NCI-H2029 (cell line): ENCODE results near the gene UBL4A.
"Not testable (repeated sequence)": the region's sequence is repeated elsewhere in the genome, so short reads cannot be mapped to it uniquely, and the experiment has no call there.

ENCODE experiments used
- DNase-seq: peaks from one replicate; lab custom pipeline; 2025; lab: John Stamatoyannopoulos, UW

The UBL4A gene

DNA sequence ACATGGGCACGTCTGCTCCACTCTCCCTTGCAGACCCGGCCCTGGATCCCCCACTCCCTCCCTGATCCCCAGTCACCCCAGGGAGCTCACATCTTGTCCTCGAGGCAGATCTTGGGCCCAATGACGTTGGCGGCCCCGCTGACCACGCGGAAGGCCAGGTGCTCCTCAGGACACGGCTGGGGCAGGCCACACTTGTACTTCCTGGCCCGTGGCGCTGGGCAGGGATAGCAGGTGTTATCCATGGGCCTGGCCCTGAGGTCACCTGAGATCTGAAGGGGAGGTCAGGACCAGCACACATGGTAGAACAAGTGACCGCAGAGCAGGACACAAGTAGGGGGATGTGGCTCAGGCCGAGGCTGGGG, 21.9 kb upstream of the UBL4A start:
- no peak for DNase-seq

DNA sequence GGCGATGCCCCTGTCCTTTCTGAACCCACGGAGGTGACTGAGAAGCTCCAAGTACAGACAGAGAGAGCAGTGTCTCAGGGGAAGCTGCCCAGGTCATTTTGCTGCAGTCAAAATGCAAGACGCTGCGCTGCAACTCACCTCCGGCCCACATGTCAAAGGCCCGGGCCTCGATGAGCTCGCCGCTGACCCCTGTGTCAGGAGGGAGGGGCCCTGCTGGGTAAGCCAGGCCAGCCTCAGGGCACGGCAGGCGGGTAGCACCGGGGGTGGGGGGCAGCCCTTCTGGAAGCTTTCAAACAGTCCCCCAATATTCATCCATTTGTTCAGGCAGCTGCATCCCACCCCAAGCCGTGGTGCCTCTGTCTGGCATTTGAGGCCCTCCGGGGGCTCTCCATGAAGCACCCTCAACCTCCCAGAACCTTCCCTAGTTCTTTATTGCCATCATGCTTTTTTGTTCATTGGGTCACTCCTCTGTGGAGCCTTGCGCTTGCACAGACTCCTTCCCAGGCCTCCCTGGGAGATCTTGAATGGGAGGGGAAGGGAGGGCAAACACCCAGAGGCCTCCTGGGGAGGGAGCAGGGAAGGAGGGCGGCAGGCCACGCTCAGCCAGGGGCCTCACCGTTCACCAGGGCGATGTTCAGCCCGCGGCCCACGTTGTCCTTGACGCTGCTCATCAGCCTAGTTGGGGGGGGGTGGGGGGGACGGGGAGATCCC, 21.4 kb upstream of the UBL4A start:
- DNase-seq: no peak

DNA sequence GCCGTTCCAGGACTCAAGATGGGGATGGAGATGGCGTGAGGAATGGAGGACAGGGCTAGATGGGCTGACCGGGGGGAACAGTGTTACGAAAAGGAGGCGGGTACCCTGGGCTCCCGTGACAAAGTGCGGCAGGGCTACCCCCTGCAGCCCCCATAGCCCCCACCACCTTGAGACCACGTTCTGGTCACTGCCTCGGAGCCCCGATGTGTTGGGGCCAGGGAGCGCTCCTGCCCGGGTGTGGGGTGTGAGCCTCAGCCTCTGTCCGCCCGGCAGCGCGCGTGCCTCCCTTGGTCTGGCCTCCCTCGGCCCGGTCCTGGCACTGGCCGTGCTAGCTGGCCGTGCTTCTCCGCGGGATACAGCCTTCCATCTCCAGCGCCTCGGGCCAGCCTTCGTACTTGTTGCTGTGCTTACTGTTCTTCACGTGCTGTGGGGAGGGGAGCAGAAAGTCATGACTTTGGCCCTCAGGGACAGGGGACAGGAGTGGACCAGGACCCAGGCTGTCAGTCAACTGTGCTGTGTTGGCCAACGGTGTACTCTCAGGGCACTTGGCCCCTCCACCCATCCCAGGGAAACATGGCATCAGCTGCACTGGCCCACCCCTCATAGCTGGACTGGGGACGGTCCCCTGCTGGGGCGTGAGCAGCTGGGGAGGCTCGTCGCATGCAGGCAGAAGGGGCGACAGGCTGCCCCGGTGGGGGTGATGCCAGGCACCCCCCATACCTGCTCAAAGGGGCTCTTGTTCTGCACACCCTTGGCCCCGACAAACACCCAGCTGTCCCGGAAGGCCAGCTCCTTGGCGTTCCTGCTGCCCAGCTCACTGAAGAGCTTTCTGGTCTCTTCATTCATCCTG, 20.3 kb upstream of the UBL4A start:
- no peak for DNase-seq

DNA sequence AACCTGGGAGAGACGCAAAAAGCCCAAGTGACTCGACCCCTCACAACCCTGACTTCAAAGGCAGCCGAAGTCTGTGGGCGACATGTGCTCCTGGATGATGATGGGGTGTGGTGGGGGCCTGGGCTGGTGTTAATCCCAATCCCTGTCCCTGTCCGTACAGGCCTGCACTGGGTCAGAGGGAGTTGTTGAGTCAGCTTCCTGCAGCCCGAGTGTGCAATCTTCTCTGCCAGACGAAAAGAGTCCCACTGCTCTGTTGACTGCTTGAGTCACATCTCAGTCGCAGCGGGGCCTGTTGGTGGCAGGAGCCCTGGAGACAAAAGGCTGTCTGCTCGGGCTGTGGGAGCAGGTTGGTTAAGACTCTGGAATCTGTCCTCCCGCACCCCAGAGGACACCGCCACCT, 19.3 kb upstream of the UBL4A start:
- no peak for DNase-seq

DNA sequence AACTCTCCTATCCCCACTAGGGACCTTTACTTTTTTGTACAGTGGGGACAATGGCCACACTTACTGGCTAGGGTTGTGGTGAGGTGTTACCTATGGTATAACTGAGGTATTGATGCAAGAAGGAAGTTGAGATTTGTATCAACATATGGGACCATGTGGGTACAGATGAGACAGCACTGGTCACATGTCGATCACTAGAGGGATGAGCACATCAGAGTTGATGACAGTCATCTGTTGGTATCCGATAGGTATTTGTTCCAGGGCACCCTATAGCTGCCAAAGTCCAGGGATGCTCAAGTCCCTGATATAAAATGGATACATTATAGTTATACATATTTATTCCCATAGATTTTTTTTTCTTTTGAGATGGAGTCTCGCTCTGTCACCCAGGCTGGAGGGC, 16.6 kb upstream of the UBL4A start:
- no peak for DNase-seq

DNA sequence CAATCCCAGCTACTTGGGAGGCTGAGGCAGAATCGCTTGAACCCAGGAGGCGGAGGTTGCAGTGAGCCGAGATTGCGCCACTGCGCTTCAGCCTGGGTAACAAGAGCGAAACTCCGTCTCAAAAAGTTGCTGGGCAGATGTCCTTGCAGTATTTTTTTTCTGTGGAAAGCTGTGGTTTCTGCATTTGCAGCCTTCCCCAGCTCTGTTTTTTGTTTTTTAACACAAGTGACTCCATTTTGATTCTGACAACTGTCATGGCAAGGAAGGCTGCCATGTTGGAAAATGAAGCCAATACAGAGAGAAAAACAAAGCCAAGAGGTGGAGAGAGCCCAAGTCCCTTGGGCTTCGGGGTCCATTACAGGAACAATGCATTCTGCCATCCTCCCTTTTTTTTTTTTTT, 15.7 kb upstream of the UBL4A start:
- no peak for DNase-seq

DNA sequence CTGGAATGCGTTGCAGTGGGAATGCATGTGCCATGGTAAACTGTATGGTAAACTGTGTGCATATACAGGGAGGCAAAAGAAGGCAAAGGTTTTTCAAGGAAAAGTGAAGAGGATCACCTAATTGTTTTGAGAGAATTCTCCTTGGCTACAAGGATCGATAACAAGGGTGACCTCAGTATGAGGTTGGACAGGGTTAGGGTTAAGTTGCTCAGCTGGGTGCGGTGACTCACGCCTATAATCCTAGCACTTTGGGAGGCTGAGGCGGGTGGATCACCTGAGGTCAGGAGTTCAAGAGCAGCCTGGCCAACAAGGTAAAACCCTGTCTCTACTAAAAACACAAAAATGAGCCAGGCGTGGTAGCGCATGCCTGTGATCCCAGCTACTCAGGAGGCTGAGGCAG, 15.0 kb upstream of the UBL4A start:
- DNase-seq: not testable (repeated sequence)

DNA sequence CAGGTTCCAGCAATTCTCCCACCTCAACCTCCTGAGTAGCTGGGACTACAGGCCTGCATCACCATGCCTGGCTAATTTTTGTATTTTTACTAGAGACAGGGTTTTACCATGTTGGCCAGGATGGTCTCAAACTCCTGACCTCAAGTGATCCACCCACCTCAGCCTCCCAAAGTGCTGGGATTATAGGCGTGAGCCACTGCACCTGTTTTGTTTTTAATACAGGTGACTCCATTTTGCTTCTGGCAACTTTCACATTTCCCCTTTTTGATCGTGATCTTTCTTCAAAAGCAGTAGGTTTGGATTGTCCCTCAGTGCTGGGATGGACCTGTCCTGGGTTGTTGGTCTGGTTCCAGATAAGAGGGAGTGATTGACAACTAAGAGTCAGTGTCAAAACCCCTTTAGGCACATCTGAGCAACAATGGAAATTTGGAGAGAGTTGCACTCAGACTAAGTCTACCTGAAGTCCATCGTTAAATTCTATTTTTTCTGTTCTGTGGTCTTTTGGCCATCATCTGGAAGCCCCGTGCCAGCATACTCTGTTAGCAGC, 10.2 kb upstream of the UBL4A start:
- not testable (repeated sequence) for DNase-seq

DNA sequence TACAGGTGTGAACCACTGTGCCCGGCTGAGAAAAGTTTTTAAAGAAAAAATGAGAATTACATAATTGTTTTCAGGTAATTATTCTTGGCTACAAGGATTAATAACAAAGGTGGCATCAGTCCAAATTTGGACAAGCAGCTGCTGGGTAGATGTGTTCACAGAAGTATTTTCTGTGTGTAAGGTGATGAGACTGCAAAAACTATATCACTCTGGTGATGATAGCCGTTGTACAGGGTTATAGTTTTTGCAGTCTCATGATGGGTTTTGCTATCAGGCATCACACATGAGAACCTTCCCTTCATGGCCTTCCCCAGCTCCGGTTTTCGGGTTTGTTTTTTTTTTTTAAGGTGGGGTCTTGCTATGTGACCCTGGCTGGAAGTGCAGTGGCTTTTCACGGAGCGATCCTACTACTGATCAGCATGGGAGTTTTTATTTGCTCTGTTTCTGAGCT, 9.1 kb upstream of the UBL4A start:
- DNase-seq: no peak

DNA sequence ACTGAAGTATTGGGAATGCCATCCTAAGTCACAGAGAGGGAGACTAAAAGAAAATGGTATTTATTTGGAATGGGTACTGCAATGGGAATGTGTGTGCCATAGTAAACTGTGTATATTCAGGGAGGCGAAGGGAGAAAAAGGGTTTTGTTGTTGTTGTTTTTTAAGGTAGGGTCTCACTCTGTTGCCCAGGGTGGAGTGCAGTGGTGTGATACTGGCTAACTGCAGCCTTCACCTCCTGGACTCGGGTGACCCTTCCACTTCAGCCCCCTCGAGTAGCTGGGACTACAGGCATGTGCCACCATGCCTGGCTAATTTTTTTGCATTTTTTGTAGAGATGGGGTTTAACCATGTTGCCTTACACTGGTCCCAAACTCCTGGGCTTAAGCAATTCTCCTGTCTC, 8.3 kb upstream of the UBL4A start:
- no peak for DNase-seq

DNA sequence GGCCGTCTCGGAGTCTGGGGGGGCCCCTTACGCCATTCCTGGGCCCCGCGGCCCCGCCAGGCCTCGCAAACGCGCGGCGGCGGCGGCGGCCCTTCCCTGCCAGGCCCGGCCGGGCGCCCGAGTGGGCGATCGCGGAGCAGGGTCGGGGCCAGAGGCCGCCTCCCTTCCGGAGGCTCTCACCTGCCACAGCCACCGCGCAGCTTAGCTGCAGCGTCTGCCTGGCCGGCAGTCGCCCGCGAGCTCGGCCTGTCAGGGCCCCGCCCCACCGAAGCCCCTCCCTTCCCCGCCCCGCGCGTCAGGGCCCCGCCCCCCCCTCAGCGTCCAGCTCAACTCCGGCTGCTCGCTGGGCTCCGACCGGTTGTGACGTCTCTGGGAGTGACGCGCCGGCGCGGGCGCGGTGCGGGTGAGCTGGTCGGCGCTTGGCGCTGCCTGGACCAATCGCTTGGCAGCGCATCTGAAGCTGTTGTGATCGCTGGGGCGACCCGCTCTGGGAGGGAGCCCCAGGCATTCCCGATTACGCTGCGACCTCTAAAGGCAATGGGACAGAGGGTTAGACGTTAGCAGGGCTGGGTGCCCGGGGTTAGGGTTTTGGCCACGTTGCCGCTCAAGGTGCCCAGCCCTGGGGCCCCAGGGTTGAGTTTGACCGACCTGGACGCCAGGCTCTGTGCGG, 4.1 kb upstream of the UBL4A start, which contains the start of gene SLC10A3:
Gene SLC10A3 (minus strand): TSS at position 216 of the 670 bp plus-strand sequence. CDS start 1,689 bp downstream, outside the sequence.
- DNase-seq: peak; percentile 89

DNA sequence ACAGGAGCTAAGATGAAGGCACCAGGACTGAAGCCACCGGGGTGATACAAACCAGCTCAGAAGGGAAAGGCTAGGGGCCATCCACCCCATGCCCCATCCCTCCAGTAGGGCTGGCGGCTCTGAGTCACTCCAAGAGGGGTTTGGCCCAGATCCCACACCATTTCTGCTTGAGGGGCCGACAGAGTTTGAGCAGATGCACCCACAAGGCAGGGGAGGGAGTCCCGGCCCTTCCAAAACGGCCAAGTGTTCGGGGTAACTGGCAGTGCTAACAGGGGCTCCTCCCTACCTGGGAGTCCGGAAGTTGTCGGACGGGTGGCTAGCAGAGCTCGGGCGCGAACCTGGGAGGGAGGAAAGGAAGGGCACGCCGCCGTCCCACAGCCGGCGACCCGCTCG, 3.6 kb upstream of the UBL4A start:
- DNase-seq: no peak

DNA sequence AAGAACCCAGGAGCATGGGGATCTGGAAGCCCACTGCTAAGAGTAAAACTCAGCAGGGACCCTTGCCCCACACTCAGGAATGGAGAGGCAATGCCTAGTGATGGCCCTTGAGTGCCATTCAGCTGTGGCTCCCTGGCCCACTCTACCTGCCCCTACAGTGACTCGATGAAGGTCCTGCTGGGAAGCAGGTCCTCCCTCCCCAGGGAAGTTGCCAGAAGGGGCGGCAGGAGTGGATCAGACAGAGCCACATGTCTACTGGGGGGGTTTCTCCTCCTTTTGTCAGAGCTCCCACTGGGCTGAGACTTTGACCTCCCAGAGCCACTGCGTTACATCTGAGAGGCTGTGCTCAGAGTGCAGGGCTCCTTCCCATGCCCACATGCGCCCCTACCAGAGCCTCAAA, 2.8 kb upstream of the UBL4A start:
- DNase-seq: no peak

DNA sequence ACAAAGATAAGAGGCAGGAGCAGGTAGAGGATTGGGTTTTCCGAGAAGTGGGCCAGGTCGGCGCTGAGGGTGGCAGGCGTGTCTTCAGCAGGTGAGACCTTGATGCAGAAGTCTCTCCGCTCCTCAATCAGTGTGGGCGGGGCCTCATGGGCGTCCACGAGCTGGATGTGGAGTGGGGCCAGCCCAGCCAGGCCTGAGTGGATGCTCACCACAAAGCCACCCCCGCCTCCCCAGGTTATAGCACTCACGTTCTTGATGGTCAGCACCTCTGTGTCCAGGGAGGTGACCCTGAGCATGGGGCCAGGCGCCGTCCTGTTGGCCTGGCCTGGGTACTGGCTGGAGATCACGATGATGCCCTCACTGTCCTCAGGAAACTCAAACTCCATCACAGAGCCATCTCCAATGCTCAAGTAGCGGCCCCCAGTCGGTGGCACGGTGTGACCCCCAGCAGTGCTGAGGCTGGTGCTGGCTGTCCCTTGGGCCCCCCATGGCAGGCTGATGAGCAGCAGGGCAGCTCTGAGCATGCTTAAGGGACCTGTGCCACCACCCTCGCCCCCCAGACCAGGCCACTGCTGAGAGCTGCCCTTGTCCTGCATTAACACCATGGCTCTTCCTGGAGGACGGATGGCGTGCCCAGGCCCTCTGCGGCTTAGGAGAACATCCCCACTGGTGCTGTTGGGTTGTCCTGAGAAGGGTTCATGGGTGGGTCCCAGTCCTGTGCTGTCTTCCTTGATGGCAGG, 2.1 kb upstream of the UBL4A start:
- DNase-seq: no peak

DNA sequence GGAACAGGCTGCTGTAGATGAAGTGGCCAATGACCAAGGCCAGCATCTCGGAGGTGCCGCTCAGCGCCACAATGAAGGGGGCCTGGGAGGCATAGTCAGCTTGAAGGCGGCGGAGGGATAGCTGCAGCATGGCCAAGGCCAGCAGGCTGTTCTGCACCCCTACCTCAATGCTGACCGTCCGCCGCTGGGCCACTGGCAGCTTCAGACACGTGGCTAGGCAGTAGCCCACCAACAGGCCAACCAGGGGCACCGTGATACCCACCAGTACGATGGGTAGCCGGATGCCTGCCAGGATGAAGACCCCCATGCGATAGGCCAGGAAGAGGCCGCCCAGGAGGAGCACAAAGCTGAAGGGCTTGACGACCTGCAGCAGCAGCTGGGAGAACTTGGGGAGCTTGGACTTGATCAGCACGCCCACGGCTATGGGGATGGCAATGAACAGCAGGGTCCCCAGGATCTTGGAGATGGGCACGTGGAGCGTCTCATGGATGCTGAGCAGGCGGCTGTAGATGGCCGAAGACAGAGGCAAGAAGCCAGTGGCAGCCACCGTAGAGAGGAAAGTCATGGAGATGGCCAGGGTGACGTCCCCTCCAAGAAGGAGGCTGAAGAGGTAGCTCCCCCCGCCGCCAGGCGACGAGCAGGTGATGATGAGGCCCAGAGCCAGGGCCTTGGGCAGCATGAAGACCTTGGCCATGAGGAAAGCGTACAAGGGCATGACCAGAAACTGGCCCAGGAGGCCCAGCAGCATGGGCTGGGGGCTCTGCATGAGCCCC, 1.3 kb upstream of the UBL4A start:
- DNase-seq: no peak

DNA sequence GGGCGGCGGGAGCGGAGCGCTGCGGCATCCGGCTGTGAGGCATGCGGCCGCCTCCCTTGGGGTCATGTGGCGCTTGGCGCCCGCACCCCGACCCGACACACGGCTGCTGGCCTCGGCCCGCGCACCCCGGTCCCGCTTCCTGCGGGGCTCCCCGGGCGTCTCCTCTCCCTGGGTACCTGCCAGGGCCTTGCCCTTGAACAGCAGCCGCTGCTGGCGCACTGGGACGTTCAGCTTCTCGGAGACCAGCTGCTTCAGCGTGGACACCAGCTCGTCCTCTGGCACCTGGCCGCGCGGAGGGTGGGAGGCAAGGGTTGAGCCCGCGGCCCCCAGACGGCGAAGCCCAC, 391 bp downstream of the UBL4A start:
- no peak for DNase-seq

DNA sequence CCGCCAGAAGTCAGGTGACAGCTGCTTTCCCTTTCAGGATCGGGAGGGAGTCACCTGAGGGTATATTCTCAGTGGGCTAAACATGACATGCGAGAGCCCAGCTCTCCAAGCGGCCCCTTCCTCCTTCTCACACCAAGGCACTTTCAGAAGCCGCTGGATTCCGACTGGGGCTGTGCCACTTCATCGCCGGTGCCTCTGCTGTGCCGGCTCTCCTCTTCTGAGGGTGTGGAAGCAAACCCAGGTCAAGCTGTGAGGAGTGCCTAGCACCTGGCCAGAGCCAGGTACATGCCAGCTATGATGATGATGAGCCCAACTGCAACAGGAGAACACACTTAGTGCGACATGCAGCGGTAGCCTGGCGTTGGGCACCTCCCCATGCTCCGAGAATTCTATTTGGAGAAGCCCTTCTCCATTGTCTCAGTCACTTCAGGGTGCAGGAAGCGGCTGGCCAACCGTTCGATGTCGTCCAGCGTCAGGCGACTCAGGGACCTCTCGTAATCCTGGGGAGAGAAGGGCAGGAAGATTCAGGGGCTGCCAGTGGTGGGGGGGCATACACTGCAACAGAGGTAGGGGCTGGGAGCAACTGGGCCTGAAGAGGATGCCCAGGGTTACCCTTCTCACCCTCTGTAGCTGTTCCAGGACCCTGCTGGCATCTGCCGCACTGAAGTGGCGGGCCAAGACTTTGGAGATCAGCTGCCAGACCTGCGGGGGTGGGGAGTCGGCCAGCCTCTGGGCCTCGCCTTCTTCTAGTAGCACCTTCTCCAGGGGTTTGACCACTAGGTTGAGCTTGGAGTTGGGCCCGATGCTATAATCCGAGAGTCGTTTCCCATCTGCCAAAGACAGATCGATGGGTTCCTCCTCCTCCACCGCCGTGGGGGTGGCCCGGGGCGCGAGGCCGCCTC, 1.0 kb downstream of the UBL4A start:
- DNase-seq: peak; percentile 70

DNA sequence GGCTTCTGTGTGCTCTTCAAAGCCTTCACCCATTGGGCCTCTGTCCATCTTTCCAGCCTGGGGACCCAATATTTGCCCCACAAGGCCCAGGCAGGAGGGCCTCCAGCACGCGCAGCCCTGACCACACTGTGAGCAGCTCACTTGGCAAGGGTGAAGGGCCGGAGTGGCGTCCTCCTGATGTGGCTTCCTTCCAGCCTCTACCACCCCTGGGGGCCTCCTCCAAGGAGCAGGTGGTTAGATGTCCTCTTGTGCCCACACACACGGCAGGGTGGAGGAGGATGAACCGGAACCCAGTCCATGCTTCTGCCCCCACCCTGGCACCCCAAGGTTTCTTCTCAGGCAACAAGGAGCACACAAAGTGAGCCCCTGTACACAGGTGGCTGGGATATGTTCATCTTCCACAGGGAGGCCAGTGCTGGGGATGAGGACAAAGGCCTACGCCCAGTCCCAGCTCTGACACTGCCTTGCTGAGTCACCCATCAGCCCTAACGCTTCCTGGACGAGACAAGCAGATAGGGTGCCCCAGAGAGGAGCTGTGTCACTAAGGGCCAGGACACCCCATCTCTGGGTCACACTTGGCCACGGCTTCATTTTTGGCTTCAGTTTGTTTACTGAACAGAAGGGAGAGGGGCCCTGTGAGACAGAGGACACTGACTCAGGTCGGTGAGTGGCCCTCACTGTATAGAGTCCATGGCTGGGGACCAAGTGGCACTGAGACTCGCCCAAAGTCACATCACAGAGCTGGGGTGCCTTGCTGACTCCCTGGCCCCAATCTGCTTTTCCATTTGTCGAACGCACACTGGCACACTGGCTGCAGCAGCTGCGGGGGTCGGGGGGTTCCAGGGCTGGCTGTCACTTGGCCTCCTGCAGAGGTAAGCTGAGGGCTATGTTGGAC, 1.9 kb downstream of the UBL4A start:
- no peak for DNase-seq

DNA sequence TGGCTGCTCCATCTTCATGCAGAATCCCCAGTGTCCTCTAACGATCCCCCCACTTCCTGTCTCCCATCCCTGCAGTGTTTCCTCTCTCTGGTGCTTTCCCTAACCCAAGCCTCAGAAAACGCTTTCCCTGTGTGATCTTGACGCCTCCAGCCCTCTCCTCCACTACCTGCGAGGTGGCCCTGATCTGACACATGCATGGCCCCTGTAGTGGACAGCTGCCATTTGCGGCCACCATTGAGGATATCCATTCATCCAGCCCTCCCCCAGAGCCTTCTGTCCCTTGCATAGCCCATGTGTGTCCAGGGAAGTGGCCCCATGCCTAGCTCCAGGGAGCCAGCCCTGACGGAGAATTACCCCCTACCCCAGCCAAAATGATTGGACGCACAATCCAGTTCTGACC, 3.1 kb downstream of the UBL4A start:
- no peak for DNase-seq
